RKO (cell line): ENCODE results near the gene PANK4.

Experiments used
- DNase-seq: peaks from one replicate; pipeline ENCODE4 v3.0.0-alpha.2; 2016; ENCODE audit warnings: low spot score

The PANK4 gene

DNA sequence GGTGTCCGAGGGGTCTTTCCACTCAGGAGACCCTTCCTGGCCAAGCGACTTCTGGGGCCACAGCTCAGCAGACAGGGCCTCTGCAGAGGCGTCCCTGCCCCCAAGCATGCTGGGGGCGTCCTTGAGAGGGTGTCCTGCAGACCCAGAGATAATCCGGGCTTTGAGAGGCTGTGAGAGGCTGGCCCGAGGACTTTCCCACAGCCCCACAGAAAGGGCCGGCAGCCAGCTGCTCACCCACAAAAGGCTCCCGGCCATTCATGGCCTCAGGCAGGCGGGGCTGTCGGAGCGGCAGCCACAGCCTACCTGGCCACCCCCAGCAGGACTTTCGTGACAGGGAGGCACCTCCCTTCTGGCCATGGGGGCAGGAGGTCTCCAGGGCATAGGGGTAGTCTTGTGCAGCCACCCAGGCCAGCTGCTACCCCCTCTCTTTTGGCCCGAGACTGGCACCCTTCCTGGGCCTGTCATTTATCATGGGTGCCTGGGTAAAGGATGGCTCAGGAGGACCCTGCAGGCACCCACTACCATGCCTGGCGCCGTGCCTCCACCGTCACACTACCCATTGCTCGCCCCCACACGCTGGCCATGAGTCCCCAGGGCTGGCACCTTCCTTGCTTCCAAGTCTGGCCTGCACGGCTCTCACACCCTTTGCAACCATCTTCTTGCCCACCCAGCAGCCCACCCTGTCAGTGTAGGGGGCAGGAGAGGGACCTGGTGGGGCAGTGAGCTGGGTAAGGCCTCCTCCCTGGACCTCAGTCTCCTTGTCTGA is 18.7 kb upstream of the PANK4 start:
- DNase-seq = no peak

- DNase-seq = no peak
Measured at GRCh38 chr1:2544093-2544874, 17.9 kb upstream of the PANK4 start.

DNA sequence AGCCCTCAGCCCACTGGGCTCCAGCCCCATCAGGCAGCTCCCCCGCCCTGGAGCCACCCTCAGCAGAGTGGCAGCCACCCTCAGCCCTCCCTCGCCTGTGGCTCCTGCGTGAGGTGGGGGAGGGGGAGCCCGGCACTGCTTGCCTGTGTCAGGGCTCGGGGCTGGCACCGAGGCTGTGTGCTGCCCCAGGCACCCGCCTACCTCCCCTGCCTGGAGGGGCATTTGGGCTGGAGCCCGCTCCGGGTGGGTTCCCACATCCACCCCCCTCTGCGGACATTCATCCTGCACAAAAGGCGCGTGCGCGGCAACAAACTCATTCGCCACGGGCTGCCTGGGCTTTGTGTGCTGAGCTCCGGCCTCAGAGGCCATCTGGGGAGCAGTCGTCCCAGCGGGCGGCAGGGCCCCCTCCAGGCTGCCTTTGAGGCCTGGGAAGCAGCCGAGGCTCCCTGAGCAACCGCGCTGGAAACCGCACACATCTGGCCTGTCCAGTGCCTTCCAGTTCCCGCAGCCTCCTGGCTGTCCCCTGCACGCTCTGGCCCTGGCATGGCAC is 17.2 kb upstream of the PANK4 start:
- DNase-seq = no peak

DNA sequence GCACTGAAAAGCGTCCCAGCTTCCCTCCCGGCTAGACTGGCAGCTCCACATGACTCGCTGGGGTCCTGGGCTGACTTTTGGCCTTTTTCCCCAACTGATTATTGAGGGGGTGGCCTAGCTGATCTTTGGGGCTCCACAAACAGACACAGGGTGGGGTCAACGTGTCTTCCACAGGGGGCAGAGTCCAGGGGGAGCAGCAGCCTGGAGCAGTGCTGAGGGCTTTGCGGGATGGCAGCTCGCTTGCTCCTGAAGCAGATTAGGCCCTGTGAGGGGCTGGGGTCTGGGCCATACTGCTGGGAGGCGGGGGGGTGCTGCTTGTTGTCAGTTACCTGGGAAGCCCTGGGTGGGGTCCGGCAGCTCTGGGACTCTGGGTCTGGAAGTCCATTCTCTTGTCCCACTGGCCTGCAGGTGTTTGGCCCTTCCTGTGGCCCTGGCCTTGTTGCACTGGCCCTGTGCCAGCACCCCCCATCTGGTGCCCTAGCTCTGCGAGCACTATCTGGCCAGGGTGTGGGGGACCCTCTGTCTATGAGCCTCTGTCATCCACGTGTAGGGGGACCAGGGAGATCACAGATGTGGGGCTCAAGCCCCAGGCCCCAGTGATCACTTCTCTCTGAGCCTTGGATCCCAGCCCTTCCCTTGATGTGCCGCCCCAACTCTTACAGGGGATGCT is 16.0 kb upstream of the PANK4 start:
- no peak for DNase-seq

- no peak for DNase-seq
Measured at GRCh38 chr1:2541619-2542245, 15.3 kb upstream of the PANK4 start.

- DNase-seq = no peak
Measured at GRCh38 chr1:2540816-2541492, 14.6 kb upstream of the PANK4 start.

DNA sequence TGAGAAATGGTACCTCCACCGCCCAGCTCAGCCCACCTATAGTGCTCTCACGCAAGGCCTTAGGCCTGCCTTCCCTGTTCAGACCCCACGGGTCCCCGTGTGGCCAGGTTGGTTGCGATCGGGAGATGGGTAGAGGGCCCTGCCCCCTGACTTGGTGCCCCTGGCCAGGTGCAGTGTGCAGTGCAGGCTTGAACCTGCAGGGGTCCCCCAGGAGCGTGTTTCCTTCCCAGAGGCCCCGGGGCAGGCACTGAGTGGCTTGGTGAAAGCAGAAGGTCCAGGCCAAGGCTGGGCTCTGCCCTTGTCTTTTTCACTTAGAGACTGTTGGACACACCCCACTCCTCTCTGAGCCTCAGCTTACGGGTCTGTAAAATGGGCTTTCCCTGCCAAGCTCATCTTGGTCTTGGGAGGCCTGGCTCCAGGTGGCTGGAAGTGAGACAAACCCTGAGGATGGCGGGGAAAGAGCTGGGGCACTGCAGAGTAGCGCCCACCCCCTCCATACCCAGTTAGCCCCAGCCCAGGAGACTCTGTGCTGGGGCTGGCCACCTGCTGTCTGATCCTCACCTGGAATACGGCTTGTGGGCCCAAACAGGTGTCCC is 13.0 kb upstream of the PANK4 start:
- no peak for DNase-seq

- no peak for DNase-seq
Measured at GRCh38 chr1:2538872-2539271, 12.5 kb upstream of the PANK4 start.

DNA sequence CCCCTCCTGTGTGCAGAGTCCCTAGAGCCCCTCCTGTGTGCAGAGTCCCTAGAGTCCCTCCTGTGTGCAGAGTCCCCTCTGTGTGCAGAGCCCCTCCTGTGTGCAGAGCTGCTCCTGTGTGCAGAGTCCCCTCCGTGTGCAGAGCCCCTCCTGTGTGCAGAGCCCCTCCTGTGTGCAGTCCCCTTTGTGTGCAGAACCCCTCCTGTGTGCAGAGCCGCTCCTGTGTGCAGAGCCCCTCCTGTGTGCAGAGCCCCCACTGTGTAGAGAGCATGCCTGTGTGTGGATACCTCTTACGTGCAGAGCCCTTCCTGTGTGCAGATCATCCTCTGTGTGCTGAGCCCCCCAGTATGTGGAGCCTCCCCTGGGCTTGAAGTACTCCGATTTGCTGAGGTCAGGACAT is 12.0 kb upstream of the PANK4 start:
- no peak for DNase-seq

DNA sequence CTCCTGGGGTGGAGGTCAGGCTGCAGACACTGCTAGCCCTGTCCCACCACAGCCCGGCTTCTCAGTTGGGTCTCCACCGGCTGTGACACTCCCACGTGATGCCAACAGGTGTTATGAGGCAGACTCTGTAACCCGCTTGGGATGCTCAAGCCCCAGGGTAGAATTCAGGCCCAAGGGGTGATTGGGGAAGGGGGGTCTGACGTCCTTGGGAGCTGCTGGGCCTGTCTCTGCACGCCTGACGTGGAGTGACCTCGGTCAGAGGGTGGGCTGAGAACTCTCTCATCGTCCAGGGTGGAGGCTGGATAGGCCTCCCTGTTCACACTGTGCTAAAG is 11.4 kb upstream of the PANK4 start:
- DNase-seq = no peak

- DNase-seq = no peak
Measured at GRCh38 chr1:2535981-2536380, 9.6 kb upstream of the PANK4 start.

DNA sequence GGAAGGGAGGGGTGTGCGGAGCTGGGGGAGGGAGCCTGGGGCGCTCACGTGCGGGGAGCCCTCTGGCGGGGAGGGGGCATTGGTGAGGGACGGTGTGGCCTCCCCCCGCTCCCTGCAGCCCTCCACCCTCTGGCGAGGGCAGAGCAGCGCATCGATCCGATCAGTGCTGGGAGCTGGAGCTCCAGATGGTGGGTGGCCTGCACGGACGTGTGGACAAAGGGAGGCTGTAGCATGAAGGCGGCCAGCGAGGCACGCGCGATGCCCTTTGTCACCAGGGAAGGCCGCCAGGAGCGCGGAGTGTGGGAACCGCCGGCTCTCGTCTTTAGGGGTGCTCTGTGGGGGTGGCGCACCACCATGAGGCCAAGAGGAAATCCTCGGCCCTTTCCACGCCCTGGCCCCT is 9.1 kb upstream of the PANK4 start:
- DNase-seq = no peak

DNA sequence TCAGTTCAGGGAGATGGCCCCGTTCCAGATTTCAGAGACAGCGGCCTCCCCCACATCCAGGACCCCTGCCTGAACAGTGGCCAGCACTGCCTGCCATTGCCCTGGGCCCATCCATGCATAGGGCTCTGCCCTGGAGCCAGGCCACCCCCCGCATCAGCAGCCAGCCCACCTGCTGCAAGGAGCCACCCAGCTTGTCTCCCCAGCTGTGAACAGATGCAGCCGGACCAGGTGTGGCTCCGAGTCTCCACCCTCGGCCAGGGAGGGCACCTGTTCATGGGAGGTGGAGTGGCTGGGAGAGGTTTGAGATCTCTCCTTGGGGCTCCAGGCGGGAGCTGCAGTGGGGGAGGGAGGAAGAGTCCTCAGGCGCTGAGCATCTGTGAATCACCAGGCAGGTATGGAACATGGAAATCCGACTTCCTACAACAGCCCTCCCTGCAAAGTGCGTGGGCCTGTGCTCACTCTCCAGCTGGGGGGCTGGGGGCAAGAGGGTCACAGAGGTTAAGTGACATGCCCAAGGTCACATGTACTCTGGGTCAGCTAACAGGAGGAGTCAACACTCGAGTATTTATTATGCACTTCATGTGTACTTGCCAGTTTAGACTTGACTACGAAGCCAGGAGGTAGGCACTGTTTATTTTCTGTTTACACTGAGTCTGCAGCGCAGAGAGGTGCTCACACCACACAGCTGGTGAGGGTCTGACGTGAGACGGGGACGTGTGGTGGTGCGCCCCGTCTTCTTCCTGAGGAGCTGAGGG is 8.5 kb upstream of the PANK4 start:
- no peak for DNase-seq

DNA sequence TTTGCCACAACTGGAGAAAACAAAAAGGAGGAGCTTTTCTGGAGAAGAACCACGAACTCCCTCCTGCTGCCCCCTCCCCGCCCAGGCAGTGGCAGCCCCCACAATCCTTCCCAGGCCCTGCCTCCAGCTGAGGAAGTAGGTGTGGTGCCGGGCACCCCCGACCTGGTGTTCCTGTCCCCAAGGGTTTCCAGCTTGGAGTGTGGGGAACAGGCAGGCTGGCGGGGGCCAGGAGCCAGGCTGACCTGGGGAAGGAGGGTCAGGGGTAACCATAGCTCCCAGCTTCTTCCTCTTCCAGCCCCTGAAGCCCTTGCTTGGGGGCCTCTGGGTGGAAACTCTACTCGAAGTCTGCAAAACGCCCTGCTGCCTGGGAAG is 7.9 kb upstream of the PANK4 start:
- DNase-seq = no peak

DNA sequence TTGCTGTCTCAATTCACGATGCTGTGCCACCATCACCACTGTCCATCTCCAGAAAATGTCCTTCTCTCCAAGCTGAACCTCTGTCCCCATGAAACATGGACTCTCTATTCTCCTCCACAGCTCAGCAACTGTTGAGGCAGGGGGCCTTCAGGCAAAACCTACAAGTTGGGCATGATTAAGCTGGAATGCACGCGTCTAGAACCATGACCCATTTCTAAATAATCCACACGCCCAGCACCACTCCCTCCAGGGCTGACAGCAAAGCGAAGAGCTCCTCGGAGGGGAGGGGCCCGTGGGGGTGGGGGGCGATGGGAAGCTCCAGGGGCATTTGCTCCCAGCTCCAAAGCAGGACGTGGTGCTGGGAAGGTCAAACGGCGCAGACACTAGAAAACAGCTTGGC is 7.0 kb upstream of the PANK4 start:
- DNase-seq = no peak

GRCh38 chr1:2532485-2533160 is 6.2 kb upstream of the PANK4 start:
- no peak for DNase-seq

DNA sequence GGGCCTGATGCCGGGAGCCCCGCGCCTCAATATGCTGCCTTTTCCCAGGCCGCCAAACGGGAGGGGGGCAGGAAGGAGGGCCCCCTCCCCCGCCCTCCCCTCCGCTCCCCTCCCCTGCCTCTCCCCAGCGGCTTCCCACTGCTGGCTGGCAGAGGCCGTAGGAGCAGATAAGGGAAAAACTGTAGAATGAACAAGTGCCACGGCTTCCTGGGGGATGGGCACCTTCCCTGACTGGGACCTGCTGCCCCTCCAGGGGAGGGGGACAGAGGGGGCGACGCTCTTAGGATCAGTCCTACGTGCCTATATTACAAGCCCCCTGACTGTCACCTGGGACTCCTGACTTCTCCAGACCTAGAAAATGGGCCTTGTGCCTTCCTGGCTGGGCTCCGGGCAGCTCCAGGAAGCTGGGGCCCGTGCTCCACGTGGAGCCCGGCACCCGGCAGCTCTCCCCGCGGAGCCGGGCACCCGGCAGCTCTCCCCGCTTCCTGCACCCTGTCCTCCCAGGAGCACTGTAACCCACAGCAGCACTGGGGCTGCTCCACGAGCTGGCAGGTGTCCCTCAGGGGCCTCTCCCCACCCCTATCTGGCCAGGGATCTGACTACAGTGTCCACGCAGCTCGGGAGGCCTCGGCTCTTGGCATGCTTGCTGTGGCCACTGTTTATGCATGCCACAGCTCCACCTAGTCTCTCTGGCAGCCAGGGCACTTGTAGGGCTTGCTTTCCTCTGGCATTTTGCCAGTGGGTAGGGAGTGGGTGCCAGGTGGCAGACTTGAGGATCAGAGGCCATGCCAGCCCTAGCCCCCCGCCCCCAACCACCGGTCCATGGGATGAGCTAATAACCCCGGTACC is 4.3 kb upstream of the PANK4 start:
- no peak for DNase-seq

- DNase-seq = no peak
Measured at GRCh38 chr1:2529784-2530512, 3.6 kb upstream of the PANK4 start, which contains the start of gene HES5. TSS of gene HES5 (minus strand) at chr1:2530263. CDS start at chr1:2530164, 99 bp downstream.
